Neural cell (in vitro differentiated cells): ENCODE results near the gene ZBTB11. TPM values are rescaled to one million over a fixed set of nuclear protein-coding genes. Genes with fewer than 3 reads are reported as not detected.

Experiments used
- H2AFZ ChIP-seq: fragments of 200-600, 300-800 bp; sonication (generic), shearing (Covaris generic); 2 replicates; pipeline ENCODE4 v1.6.0; 2014; ENCODE audit warnings: low read depth, mild to moderate bottlenecking, antibody characterized with exemption, low read length, moderate library complexity
- H3F3A ChIP-seq: fragments of 200-600 bp; shearing (Covaris generic); 2 replicates; pipeline ENCODE4 v1.6.1; 2016; ENCODE audit warnings: mild to moderate bottlenecking, moderate library complexity, mixed read lengths, antibody characterized with exemption, low read length; ENCODE audit not compliant: insufficient read depth, poor library complexity, severe bottlenecking
- H3K27ac ChIP-seq: fragments of 200-600, 300-800 bp; sonication (generic), shearing (Covaris generic); 2 replicates; pipeline ENCODE4 v1.5.1; 2014; ENCODE audit warnings: mild to moderate bottlenecking, low read length, moderate library complexity
- H3K27me3 ChIP-seq: fragments of 300-800, 200-600 bp; sonication (generic), shearing (Covaris generic); 2 replicates; pipeline ENCODE4 v1.6.0; 2014; ENCODE audit warnings: mild to moderate bottlenecking, low read depth, low read length, moderate library complexity; ENCODE audit not compliant: insufficient read depth
- H3K36me3 ChIP-seq: fragments of 300-800, 200-600 bp; sonication (generic), shearing (Covaris generic); 2 replicates; pipeline ENCODE4 v1.5.1; 2014; ENCODE audit warnings: mild to moderate bottlenecking, antibody characterized with exemption, low read length, moderate library complexity; ENCODE audit not compliant: insufficient read depth
- H3K4me2 ChIP-seq: fragments of 300-800, 200-600 bp; sonication (generic), shearing (Covaris generic); 2 replicates; pipeline ENCODE4 v1.6.0; 2014; ENCODE audit warnings: mild to moderate bottlenecking, low read length
- H3K4me3 ChIP-seq: fragments of 300-800, 200-600 bp; sonication (generic), shearing (Covaris generic); 2 replicates; pipeline ENCODE4 v1.5.1; 2014; ENCODE audit warnings: mild to moderate bottlenecking, low read length, moderate library complexity
- H3K79me2 ChIP-seq: fragments of 200-600 bp; shearing (Covaris generic); replicated peaks from 2 replicates; pipeline ENCODE4 v1.6.0; 2014; ENCODE audit warnings: mild to moderate bottlenecking, low read length, moderate library complexity; ENCODE audit not compliant: insufficient read depth
- H3K9ac ChIP-seq: fragments of 300-800, 200-600 bp; sonication (generic), shearing (Covaris generic); 2 replicates; pipeline ENCODE4 v1.6.1; 2016; ENCODE audit warnings: mild to moderate bottlenecking, low read length, mixed read lengths
- H3K9me2 ChIP-seq: fragments of 200-600 bp; shearing (Covaris generic); 2 replicates; pipeline ENCODE4 v1.6.1; 2016; ENCODE audit warnings: mild to moderate bottlenecking, low read length, mixed read lengths; ENCODE audit not compliant: insufficient read depth
- H3K9me3 ChIP-seq: fragments of 200-600, 300-800 bp; sonication (generic), shearing (Covaris generic); 2 replicates; pipeline ENCODE4 v1.6.1; 2016; ENCODE audit warnings: mild to moderate bottlenecking, mixed run types, low read length, moderate library complexity, mixed read lengths
- H4K20me1 ChIP-seq: fragments of 200-600 bp; shearing (Covaris generic); 2 replicates; pipeline ENCODE4 v1.6.1; 2016; ENCODE audit warnings: mild to moderate bottlenecking, mixed run types; ENCODE audit not compliant: insufficient read depth
- EP300 ChIP-seq: fragments of 450-650 bp; conservative IDR thresholded peaks from 2 replicates; pipeline ENCODE4 v1.6.1; 2014; ENCODE audit warnings: antibody characterized with exemption, mild to moderate bottlenecking, moderate library complexity; ENCODE audit not compliant: poor library complexity, severe bottlenecking
- EZH2 ChIP-seq: fragments of 200-600, 300-800 bp; shearing (Covaris generic), sonication (generic); IDR thresholded peaks from 2 replicates; pipeline ENCODE4 v1.6.1; 2014; ENCODE audit warnings: antibody characterized with exemption, low read length, borderline replicate concordance, mild to moderate bottlenecking; ENCODE audit not compliant: insufficient read depth, poor library complexity, severe bottlenecking
- MXI1 ChIP-seq: fragments of 450-650 bp; conservative IDR thresholded peaks from 2 replicates; pipeline ENCODE4 v1.6.1; 2014; ENCODE audit warnings: antibody characterized with exemption, mild to moderate bottlenecking; ENCODE audit not compliant: poor library complexity, severe bottlenecking
- POLR2AphosphoS5 ChIP-seq: IDR thresholded peaks from 2 replicates; pipeline ENCODE4 v1.6.1; 2012
- REST ChIP-seq: IDR thresholded peaks from 2 replicates; pipeline ENCODE4 v1.6.1; 2012; ENCODE audit warnings: borderline replicate concordance
- TAF1 ChIP-seq: IDR thresholded peaks from 2 replicates; pipeline ENCODE4 v1.6.1; 2012; ENCODE audit warnings: low read depth
- polyA plus RNA-seq: library from polyadenylated mRNA; depleted of rRNA; stranded (reverse); fragments of >200 nt; gene quantifications from 2 replicates; pipeline ENCODE4 v1.2.3, GENCODE V29; 2014
- TF ChIP-seq, protein P1 (sequence below): fragments of 450-650 bp; IDR thresholded peaks from 2 replicates; pipeline ENCODE4 v1.5.1; 2014; ENCODE audit warnings: antibody characterized with exemption, mild to moderate bottlenecking, moderate library complexity; ENCODE audit not compliant: poor library complexity, severe bottlenecking

Gene ZBTB11
- polyA plus RNA-seq, 1 donor from 2014 or later = 23.5 TPM

DNA sequence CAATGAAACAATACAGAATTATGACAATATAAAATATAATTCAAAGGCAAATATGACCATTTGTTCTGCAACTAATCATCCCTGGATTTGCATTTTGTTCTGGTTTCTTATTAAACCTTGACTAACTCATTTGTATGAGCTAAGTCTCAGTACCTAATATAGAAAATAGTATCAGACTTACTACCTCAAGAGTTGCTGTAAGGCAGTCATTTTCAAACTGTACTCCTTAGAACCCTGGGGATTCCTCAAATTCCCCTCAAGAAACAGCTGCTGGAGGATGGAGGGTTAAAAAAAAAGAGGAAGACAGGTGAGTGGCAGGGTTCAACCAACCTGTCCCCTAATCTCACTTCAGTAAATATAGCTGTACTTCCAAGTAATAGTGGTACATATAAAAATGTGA lies 11.1 kb downstream of the ZBTB11 start:
- Histone ChIP-seq H3K27me3 (no peaks in the 10 kb centered on the region), H3K4me3 (no peak overlapping the region), H3K36me3 (no peaks in the 10 kb centered on the region), H3K9ac (no peak overlapping the region), H3K4me2 (no peak overlapping the region), H4K20me1 (no peaks in the 10 kb centered on the region), H3K79me2 (no peaks in the 10 kb centered on the region), H2AFZ (no peak overlapping the region), H3F3A (no peaks in the 10 kb centered on the region), H3K9me3 (no peaks in the 10 kb centered on the region), H3K27ac (no peak overlapping the region), H3K9me2 (no peaks in the 10 kb centered on the region)
- TF ChIP-seq REST = no peak
- TF ChIP-seq EZH2 = no peak
- TF ChIP-seq, protein P1, sequence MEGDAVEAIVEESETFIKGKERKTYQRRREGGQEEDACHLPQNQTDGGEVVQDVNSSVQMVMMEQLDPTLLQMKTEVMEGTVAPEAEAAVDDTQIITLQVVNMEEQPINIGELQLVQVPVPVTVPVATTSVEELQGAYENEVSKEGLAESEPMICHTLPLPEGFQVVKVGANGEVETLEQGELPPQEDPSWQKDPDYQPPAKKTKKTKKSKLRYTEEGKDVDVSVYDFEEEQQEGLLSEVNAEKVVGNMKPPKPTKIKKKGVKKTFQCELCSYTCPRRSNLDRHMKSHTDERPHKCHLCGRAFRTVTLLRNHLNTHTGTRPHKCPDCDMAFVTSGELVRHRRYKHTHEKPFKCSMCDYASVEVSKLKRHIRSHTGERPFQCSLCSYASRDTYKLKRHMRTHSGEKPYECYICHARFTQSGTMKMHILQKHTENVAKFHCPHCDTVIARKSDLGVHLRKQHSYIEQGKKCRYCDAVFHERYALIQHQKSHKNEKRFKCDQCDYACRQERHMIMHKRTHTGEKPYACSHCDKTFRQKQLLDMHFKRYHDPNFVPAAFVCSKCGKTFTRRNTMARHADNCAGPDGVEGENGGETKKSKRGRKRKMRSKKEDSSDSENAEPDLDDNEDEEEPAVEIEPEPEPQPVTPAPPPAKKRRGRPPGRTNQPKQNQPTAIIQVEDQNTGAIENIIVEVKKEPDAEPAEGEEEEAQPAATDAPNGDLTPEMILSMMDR = no peak
- TF ChIP-seq POLR2AphosphoS5 = no peak
- TF ChIP-seq EP300 = no peak
- no peak for TF ChIP-seq TAF1
- TF ChIP-seq MXI1 = no peak

GRCh38 chr3:101665357-101665756 lies 11.6 kb downstream of the ZBTB11 start:
- Histone ChIP-seq H3K9me2 (no peaks in the 10 kb centered on the region), H3F3A (no peaks in the 10 kb centered on the region), H3K36me3 (no peaks in the 10 kb centered on the region), H3K27me3 (no peaks in the 10 kb centered on the region), H3K4me2 (no peak overlapping the region), H2AFZ (no peak overlapping the region), H3K9me3 (no peaks in the 10 kb centered on the region), H3K27ac (no peak overlapping the region), H3K4me3 (no peak overlapping the region), H4K20me1 (no peaks in the 10 kb centered on the region), H3K9ac (no peak overlapping the region), H3K79me2 (no peaks in the 10 kb centered on the region)
- TF ChIP-seq, protein P1 = no peak
- TF ChIP-seq POLR2AphosphoS5 (no peak), TAF1 (no peak)
